Keratinocyte (primary cell): ENCODE measurements around the gene FBLN1. TPM values are rescaled to one million over a fixed set of nuclear protein-coding genes. Genes with fewer than 3 reads are reported as not detected.

Experiments
- DNase-seq: peaks from one replicate; pipeline ENCODE4 v3.0.0-alpha.2; 2011; ENCODE audit warnings: low read depth, missing footprints, low spot score
- FAIRE-seq: peaks from 2 replicates; lab custom pipeline; 2011; peaks lifted over from hg19 to GRCh38; lab: Jason Lieb, UNC
- H2AFZ ChIP-seq: 2 replicates; pipeline ENCODE4 v1.6.0; 2012; ENCODE audit warnings: low read length, control low read depth, inconsistent platforms; ENCODE audit not compliant: control insufficient read depth
- H3K27ac ChIP-seq: 2 replicates; pipeline ENCODE4 v1.5.1; 2011; ENCODE audit warnings: low read length; ENCODE audit not compliant: control insufficient read depth, insufficient read depth
- H3K27me3 ChIP-seq: 3 replicates; pipeline ENCODE4 v1.6.0; 2011; ENCODE audit warnings: low read length; ENCODE audit not compliant: control insufficient read depth, insufficient read depth; ENCODE audit errors: extremely low read depth
- H3K36me3 ChIP-seq, 2 experiments: 2 replicates in 1 of 2; 3 replicates in 1 of 2; pipeline ENCODE4 v1.5.1; 2011; ENCODE audit warnings: low read length in 2 of 2, mild to moderate bottlenecking in 1 of 2; ENCODE audit not compliant: control insufficient read depth in 2 of 2, insufficient read depth in 2 of 2; ENCODE audit errors: extremely low read depth in 1 of 2
- H3K4me1 ChIP-seq: 3 replicates; pipeline ENCODE4 v1.5.1; 2011; ENCODE audit warnings: low read length; ENCODE audit not compliant: control insufficient read depth, insufficient read depth; ENCODE audit errors: extremely low read depth
- H3K4me2 ChIP-seq: 3 replicates; pipeline ENCODE4 v1.6.0; 2011; ENCODE audit warnings: low read depth, low read length; ENCODE audit not compliant: control insufficient read depth, insufficient read depth; ENCODE audit errors: extremely low read depth
- H3K4me3 ChIP-seq, 3 experiments: fragments of 200-600 bp in 1 of 3; sonication (generic) in 1 of 3; 2 replicates in 2 of 3; 3 replicates in 1 of 3; pipeline ENCODE4 v1.5.1; 2011 to 2016; ENCODE audit warnings: low read length in 3 of 3, mild to moderate bottlenecking in 3 of 3, control low read depth in 2 of 3, inconsistent platforms in 1 of 3, low read depth in 1 of 3, mixed read lengths in 1 of 3, mixed run types in 1 of 3, moderate library complexity in 1 of 3; ENCODE audit not compliant: control insufficient read depth in 2 of 3, insufficient read depth in 2 of 3; ENCODE audit errors: extremely low read depth in 1 of 3
- H3K79me2 ChIP-seq: 2 replicates; pipeline ENCODE4 v1.6.0; 2012; ENCODE audit warnings: low read length; ENCODE audit not compliant: control insufficient read depth, insufficient read depth
- H3K9ac ChIP-seq: 3 replicates; pipeline ENCODE4 v1.6.0; 2011; ENCODE audit warnings: low read length; ENCODE audit not compliant: control insufficient read depth, insufficient read depth; ENCODE audit errors: extremely low read depth
- H3K9me1 ChIP-seq: 3 replicates; pipeline ENCODE4 v1.6.0; 2011; ENCODE audit warnings: low read length; ENCODE audit not compliant: control insufficient read depth, insufficient read depth; ENCODE audit errors: extremely low read depth
- H3K9me3 ChIP-seq: 2 replicates; pipeline ENCODE4 v1.5.1; 2012; ENCODE audit warnings: low read depth, low read length; ENCODE audit not compliant: control insufficient read depth
- H4K20me1 ChIP-seq: 3 replicates; pipeline ENCODE4 v1.6.0; 2011; ENCODE audit warnings: low read length; ENCODE audit not compliant: control insufficient read depth, insufficient read depth; ENCODE audit errors: extremely low read depth
- EZH2 ChIP-seq: IDR thresholded peaks from one replicate; pipeline ENCODE4 v1.6.1; 2012; ENCODE audit warnings: inconsistent platforms, mild to moderate bottlenecking, low read length, moderate library complexity
- dilution Hi-C: fragments of 300-500 bp; cut with MboI; formaldehyde crosslinking; loops from one replicate; pipeline ENCODE4 v1.7.0; 2020; ENCODE audit warnings: low sequenced_read_pairs; ENCODE audit not compliant: extremely low pct_ligation_motif_present
- polyA plus RNA-seq, 5 experiments: library from polyadenylated mRNA; depleted of rRNA in 3 of 5; stranded (reverse) in 3 of 5; stranded (forward) in 1 of 5; unstranded in 1 of 5; fragments of >200 nt; gene quantifications; 1 replicate in 1 of 5; 2 replicates in 3 of 5; 3 replicates in 1 of 5; pipeline versions ENCODE4 v1.2.1 to v1.2.3, GENCODE V29; 2011 to 2012; ENCODE audit warnings: missing spikeins in 2 of 5, low read depth in 1 of 5, low replicate concordance in 1 of 5
- TF ChIP-seq, protein P1 (sequence below), 3 experiments: IDR thresholded peaks in 1 of 3; conservative IDR thresholded peaks in 1 of 3; optimal IDR thresholded peaks in 1 of 3; 2 replicates in 2 of 3; 3 replicates in 1 of 3; pipeline versions ENCODE3 to v1.5.1; 2011; ENCODE audit warnings: low read length in 3 of 3, mild to moderate bottlenecking in 3 of 3, moderate library complexity in 2 of 3, control low read depth in 1 of 3, inconsistent platforms in 1 of 3; ENCODE audit not compliant: insufficient read depth in 2 of 3; ENCODE audit errors: extremely low read depth in 1 of 3

Gene FBLN1
- polyA plus RNA-seq, 1 donor (not counting 4 experiments of a cell fraction or from before 2014, with no cell fraction given), result 13.7 TPM

GRCh38 chr22:45565171-45565570 is 62.5 kb downstream of the FBLN1 start:
- no peaks in the 10 kb centered on the region for H3K27me3 ChIP-seq
- H3K9ac ChIP-seq, result no peak overlapping the region
- no peaks in the 10 kb centered on the region for H3K79me2 ChIP-seq
- DNase-seq (no peak), FAIRE-seq (no peak)
- H2AFZ ChIP-seq, result no peak overlapping the region
- H3K9me1 ChIP-seq, result no peaks in the 10 kb centered on the region
- H3K4me3 ChIP-seq, result no peak overlapping the region
- H3K9me3 ChIP-seq, result no peaks in the 10 kb centered on the region
- H3K4me2 ChIP-seq, result no peak overlapping the region
- dilution Hi-C loops, result no loop called here
- H4K20me1 ChIP-seq, result no peaks in the 10 kb centered on the region
- no peaks in the 10 kb centered on the region for H3K36me3 ChIP-seq
- no peaks in the 10 kb centered on the region for H3K4me1 ChIP-seq
- H3K27ac ChIP-seq, result no peak overlapping the region
- TF ChIP-seq, protein P1, sequence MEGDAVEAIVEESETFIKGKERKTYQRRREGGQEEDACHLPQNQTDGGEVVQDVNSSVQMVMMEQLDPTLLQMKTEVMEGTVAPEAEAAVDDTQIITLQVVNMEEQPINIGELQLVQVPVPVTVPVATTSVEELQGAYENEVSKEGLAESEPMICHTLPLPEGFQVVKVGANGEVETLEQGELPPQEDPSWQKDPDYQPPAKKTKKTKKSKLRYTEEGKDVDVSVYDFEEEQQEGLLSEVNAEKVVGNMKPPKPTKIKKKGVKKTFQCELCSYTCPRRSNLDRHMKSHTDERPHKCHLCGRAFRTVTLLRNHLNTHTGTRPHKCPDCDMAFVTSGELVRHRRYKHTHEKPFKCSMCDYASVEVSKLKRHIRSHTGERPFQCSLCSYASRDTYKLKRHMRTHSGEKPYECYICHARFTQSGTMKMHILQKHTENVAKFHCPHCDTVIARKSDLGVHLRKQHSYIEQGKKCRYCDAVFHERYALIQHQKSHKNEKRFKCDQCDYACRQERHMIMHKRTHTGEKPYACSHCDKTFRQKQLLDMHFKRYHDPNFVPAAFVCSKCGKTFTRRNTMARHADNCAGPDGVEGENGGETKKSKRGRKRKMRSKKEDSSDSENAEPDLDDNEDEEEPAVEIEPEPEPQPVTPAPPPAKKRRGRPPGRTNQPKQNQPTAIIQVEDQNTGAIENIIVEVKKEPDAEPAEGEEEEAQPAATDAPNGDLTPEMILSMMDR (optimal IDR thresholded peaks at IDR 0.05 in 1 of 3, IDR thresholded peaks at IDR 0.05 in 1 of 3, conservative IDR thresholded peaks at IDR 0.05 in 1 of 3; ENCODE audit: extremely low read depth in 1 of 3, insufficient read depth in 2 of 3, low read length in 3 of 3), result no peak
- TF ChIP-seq EZH2, result no peak

DNA sequence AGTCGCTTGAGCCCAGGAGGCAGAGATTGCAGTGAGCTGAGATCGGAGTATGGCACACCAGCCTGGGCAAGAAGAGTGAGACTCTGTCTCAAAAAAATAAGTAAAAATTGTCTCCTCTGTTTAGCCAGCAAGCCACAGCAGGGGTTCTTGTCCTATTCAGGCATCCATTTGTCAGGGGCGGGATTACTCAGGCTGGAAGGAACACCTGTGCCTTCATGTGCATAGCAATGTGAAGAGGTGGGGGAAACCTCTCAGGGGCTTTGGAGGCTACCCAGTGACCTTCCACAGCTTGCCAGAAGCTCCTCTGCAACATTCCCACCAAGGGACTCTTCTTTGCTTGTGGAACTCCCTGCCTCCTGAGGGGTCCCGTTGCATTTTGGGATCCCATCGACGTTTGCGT is 63.3 kb downstream of the FBLN1 start:
- FAIRE-seq, result no peak
- H3K36me3 ChIP-seq, result no peaks in the 10 kb centered on the region
- H3K27me3 ChIP-seq, result no peaks in the 10 kb centered on the region
- no peak overlapping the region for H3K27ac ChIP-seq
- H2AFZ ChIP-seq, result no peak overlapping the region
- TF ChIP-seq, protein P1 (optimal IDR thresholded peaks at IDR 0.05 in 1 of 3, IDR thresholded peaks at IDR 0.05 in 1 of 3, conservative IDR thresholded peaks at IDR 0.05 in 1 of 3; ENCODE audit: extremely low read depth in 1 of 3, insufficient read depth in 2 of 3, low read length in 3 of 3), result no peak
- no peak for TF ChIP-seq EZH2
- H3K4me3 ChIP-seq, result no peak overlapping the region
- dilution Hi-C loops, result no loop called here
- no peaks in the 10 kb centered on the region for H3K79me2 ChIP-seq
- no peak overlapping the region for H3K9ac ChIP-seq
- DNase-seq, result no peak
- no peaks in the 10 kb centered on the region for H3K4me1 ChIP-seq
- H3K9me1 ChIP-seq, result no peaks in the 10 kb centered on the region
- H3K9me3 ChIP-seq, result no peaks in the 10 kb centered on the region
- H4K20me1 ChIP-seq, result no peaks in the 10 kb centered on the region
- no peak overlapping the region for H3K4me2 ChIP-seq
